ENCODE data around the gene NFYA. TPM values are rescaled to one million over a fixed set of nuclear protein-coding genes. Genes with fewer than 3 reads are reported as not detected.

NFYA gene
- total RNA-seq, 1 donor from 2014 or later, result 23.9 TPM

- H3K27ac ChIP-seq, result no peak overlapping the region
- no peaks in the 10 kb centered on the region for H3K9me3 ChIP-seq
- DNase-seq (no peak), ATAC-seq (peak; percentile 4)
- H3K4me3 ChIP-seq, result no peak overlapping the region
- TF ChIP-seq CTCF (IDR thresholded peaks at IDR 0.05), result no peak
- intact Hi-C loops (cut with DNase I), result no loop called here
- no peaks in the 10 kb centered on the region for H3K27me3 ChIP-seq
- no peaks in the 10 kb centered on the region for H3K36me3 ChIP-seq
- H3K4me1 ChIP-seq, result no peaks in the 10 kb centered on the region
Measured at GRCh38 chr6:41047745-41048732, 24.7 kb upstream of the NFYA start.

- intact Hi-C loops (cut with DNase I), result no loop called here
- H3K36me3 ChIP-seq, result no peaks in the 10 kb centered on the region
Measured at GRCh38 chr6:41049521-41049920, 23.3 kb upstream of the NFYA start.

GRCh38 chr6:41049955-41050354 is 22.8 kb upstream of the NFYA start:
- ATAC-seq, result no peak
- no peak overlapping the region for H3K27ac ChIP-seq

More at GRCh38 chr6:41049521-41049920, 23.3 kb upstream of the NFYA start:
- H3K27ac ChIP-seq, result no peak overlapping the region
- DNase-seq (no peak), ATAC-seq (no peak)
- H3K4me3 ChIP-seq, result no peak overlapping the region
- H3K27me3 ChIP-seq, result no peaks in the 10 kb centered on the region
- TF ChIP-seq CTCF (IDR thresholded peaks at IDR 0.05), result no peak
- H3K4me1 ChIP-seq, result no peaks in the 10 kb centered on the region
- no peaks in the 10 kb centered on the region for H3K9me3 ChIP-seq

GRCh38 chr6:41050536-41050935 is 22.2 kb upstream of the NFYA start:
- Histone ChIP-seq H3K4me1 (no peaks in the 10 kb centered on the region), H3K27ac (no peak overlapping the region), H3K36me3 (no peaks in the 10 kb centered on the region), H3K27me3 (no peaks in the 10 kb centered on the region), H3K4me3 (no peak overlapping the region), H3K9me3 (no peaks in the 10 kb centered on the region)
- intact Hi-C loops (cut with DNase I), result no loop called here
- no peak for DNase-seq
- ATAC-seq, result no peak
- no peak for TF ChIP-seq CTCF (IDR thresholded peaks at IDR 0.05)

More at GRCh38 chr6:41049955-41050354, 22.8 kb upstream of the NFYA start:
- no peak for TF ChIP-seq CTCF (IDR thresholded peaks at IDR 0.05)
- DNase-seq, result no peak
- Histone ChIP-seq H3K4me1 (no peaks in the 10 kb centered on the region), H3K9me3 (no peaks in the 10 kb centered on the region), H3K27me3 (no peaks in the 10 kb centered on the region), H3K36me3 (no peaks in the 10 kb centered on the region), H3K4me3 (no peak overlapping the region)
- intact Hi-C loops (cut with DNase I), result no loop called here

- H3K27me3 ChIP-seq, result no peaks in the 10 kb centered on the region
- no peak overlapping the region for H3K27ac ChIP-seq
- DNase-seq (no peak), ATAC-seq (peak; percentile 20)
- no peaks in the 10 kb centered on the region for H3K4me1 ChIP-seq
- H3K36me3 ChIP-seq, result no peaks in the 10 kb centered on the region
- no peak for TF ChIP-seq CTCF (IDR thresholded peaks at IDR 0.05)
- no peaks in the 10 kb centered on the region for H3K9me3 ChIP-seq
- intact Hi-C loops (cut with DNase I), result no loop called here
- no peak overlapping the region for H3K4me3 ChIP-seq
Measured at GRCh38 chr6:41051873-41052272, 20.9 kb upstream of the NFYA start.

Measured in upper lobe of right lung (tissue), 1 donor.